ENCODE measurements around the gene C1orf74.

DNA sequence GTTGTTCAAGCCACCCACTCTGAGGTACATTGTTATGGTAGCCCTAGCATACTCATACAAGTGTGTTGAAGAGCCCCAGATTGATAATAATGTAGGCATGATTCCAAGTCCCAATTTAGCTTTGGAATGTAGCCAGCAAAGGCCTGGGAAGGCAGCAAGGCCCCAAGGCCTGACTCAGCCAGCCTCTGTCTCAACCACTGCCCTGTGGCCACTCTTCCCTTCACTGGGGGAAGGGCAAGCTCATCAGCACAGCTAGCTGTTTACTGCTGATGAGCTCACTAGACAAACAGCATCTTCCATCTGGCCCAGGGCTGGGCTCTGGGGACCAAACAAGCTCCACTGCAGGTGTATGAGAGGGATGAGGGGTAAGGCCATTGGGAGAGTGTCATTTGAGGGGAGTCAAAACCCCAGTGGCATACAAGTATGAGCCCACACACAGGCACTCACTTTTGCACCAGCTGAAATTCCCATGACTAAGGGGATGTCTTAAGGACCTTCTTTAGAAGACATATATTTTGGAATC lies 23.8 kb upstream of the C1orf74 start:
- TF ChIP-seq OSR1 (CRISPR knock-in tag; IDR thresholded peaks at IDR 0.05), result 0 out of 2 replicates have a peak, but pooled peaks have one; percentile 45
- TF ChIP-seq ISL1 (CRISPR knock-in tag; IDR thresholded peaks at IDR 0.05), result no peak
- TF ChIP-seq, protein P1, sequence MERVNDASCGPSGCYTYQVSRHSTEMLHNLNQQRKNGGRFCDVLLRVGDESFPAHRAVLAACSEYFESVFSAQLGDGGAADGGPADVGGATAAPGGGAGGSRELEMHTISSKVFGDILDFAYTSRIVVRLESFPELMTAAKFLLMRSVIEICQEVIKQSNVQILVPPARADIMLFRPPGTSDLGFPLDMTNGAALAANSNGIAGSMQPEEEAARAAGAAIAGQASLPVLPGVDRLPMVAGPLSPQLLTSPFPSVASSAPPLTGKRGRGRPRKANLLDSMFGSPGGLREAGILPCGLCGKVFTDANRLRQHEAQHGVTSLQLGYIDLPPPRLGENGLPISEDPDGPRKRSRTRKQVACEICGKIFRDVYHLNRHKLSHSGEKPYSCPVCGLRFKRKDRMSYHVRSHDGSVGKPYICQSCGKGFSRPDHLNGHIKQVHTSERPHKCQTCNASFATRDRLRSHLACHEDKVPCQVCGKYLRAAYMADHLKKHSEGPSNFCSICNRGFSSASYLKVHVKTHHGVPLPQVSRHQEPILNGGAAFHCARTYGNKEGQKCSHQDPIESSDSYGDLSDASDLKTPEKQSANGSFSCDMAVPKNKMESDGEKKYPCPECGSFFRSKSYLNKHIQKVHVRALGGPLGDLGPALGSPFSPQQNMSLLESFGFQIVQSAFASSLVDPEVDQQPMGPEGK (CRISPR knock-in tag; IDR thresholded peaks at IDR 0.05; ENCODE audit: borderline replicate concordance), result no peak

All from SK-N-SH treated with all-trans-retinoic acid at 6 μM for 48 hours (cell line).